Peyer's patch (tissue), 4 donors: Measurements from ENCODE around the gene PNPLA5. TPM values are rescaled to one million over a fixed set of nuclear protein-coding genes. Genes with fewer than 3 reads are reported as not detected.
A peak's percentile ranks its signal among the peaks of the same experiment; 100 is the strongest.

Source experiments
- DNase-seq, 3 donors: peaks; one replicate each; pipeline ENCODE4 v3.0.0-alpha.2; 2017 to 2019
- H3K27ac ChIP-seq, 4 donors: fragments of 200-600 bp; sonication (generic); one replicate each; pipeline ENCODE4 v1.5.1; 2016 to 2019
- H3K27me3 ChIP-seq, 2 donors: fragments of 200-600 bp; sonication (generic); one replicate each; pipeline ENCODE4 v1.5.1; 2019
- H3K36me3 ChIP-seq, 3 donors: fragments of 200-600 bp; sonication (generic); one replicate each; pipeline ENCODE4 v1.5.1; 2016 to 2019
- H3K4me1 ChIP-seq, 4 donors: fragments of 200-600 bp; sonication (generic); one replicate each; pipeline ENCODE4 v1.5.1; 2016 to 2019
- H3K4me3 ChIP-seq, 4 donors: fragments of 200-600 bp; sonication (generic); 1 replicate in 3 of 4; 2 replicates in 1 of 4; pipeline ENCODE4 v1.5.1; 2016 to 2019; ENCODE audit warnings: mild to moderate bottlenecking in 1 of 4
- H3K9me3 ChIP-seq, 4 donors: fragments of 200-600 bp; sonication (generic); one replicate each; pipeline ENCODE4 v1.5.1; 2016 to 2019; ENCODE audit warnings: mild to moderate bottlenecking in 1 of 4
- POLR2A ChIP-seq, 2 donors: fragments of 450-650 bp; IDR thresholded peaks; one replicate each; pipeline ENCODE4 v1.5.1; 2017; ENCODE audit warnings: antibody characterized with exemption in 2 of 2, mild to moderate bottlenecking in 2 of 2, moderate library complexity in 2 of 2
- total RNA-seq, 4 donors: library from RNA; depleted of rRNA; stranded (reverse); fragments of >200 nt; gene quantifications; one replicate each; pipeline ENCODE4 v1.1.0, GENCODE V29; 2016
- TF ChIP-seq, protein P1 (sequence below), 6 experiments: fragments of 450-650 bp in 4 of 6; fragments of 200-600 bp in 2 of 6; sonication (generic) in 1 of 6; IDR thresholded peaks; one replicate each; pipeline ENCODE4 v1.5.1; 2017 to 2019; ENCODE audit warnings: antibody characterized with exemption in 6 of 6, mild to moderate bottlenecking in 3 of 6, moderate library complexity in 1 of 6

The PNPLA5 gene
- total RNA-seq, 4 donors from 2014 or later = not detected

DNA sequence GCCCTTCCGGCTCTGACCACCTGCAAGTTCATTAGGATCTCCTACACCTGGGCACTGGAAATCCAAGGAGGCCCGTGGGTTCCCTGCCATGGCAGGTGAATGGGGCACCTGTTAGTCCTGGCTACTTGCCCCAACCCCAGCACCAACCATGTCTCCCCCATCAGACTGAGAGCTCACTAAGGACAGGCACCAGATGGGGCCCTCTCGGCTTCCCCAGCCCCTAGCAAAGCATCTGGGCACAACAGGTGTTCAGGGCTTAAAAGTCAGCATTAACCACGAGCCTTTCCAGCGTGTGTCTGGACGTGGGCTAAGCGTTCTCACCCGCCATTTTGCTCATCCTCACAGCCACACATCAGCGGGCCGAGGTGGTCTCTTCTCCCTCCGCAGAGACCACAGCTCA is 31.7 kb downstream of the PNPLA5 start:
- peak in 1 of 3 donors; percentile 26 for DNase-seq
- H3K27me3 ChIP-seq = peaks cover 0 to 3% of the 10 kb centered on the region in 2 donors
- TF ChIP-seq, protein P1, sequence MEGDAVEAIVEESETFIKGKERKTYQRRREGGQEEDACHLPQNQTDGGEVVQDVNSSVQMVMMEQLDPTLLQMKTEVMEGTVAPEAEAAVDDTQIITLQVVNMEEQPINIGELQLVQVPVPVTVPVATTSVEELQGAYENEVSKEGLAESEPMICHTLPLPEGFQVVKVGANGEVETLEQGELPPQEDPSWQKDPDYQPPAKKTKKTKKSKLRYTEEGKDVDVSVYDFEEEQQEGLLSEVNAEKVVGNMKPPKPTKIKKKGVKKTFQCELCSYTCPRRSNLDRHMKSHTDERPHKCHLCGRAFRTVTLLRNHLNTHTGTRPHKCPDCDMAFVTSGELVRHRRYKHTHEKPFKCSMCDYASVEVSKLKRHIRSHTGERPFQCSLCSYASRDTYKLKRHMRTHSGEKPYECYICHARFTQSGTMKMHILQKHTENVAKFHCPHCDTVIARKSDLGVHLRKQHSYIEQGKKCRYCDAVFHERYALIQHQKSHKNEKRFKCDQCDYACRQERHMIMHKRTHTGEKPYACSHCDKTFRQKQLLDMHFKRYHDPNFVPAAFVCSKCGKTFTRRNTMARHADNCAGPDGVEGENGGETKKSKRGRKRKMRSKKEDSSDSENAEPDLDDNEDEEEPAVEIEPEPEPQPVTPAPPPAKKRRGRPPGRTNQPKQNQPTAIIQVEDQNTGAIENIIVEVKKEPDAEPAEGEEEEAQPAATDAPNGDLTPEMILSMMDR (IDR thresholded peaks at IDR 0.05) = no peak
- TF ChIP-seq POLR2A (IDR thresholded peaks at IDR 0.05) = no peak

GRCh38 chr22:43859621-43860020 is 32.2 kb downstream of the PNPLA5 start:
- H3K27me3 ChIP-seq = peaks cover 0 to 3% of the 10 kb centered on the region in 2 donors
- no peak for DNase-seq
- no peak overlapping the region for H3K4me3 ChIP-seq
- H3K36me3 ChIP-seq = no peaks in the 10 kb centered on the region
- H3K9me3 ChIP-seq = no peaks in the 10 kb centered on the region
- H3K27ac ChIP-seq = no peak overlapping the region
- H3K4me1 ChIP-seq = peaks cover 0 to 4% (median 0%) of the 10 kb centered on the region in 4 donors
- TF ChIP-seq POLR2A (IDR thresholded peaks at IDR 0.05) = no peak
- TF ChIP-seq, protein P1 (IDR thresholded peaks at IDR 0.05) = no peak

More for the DNA sequence above, 31.7 kb downstream of the PNPLA5 start:
- Histone ChIP-seq H3K36me3 (no peaks in the 10 kb centered on the region), H3K27ac (no peak overlapping the region), H3K9me3 (no peaks in the 10 kb centered on the region), H3K4me1 (peaks cover 0 to 4% (median 0%) of the 10 kb centered on the region in 4 donors), H3K4me3 (no peak overlapping the region)

GRCh38 chr22:43859176-43859575 is 32.6 kb downstream of the PNPLA5 start:
- H3K36me3 ChIP-seq = no peaks in the 10 kb centered on the region
- peaks cover 0 to 4% (median 0%) of the 10 kb centered on the region in 4 donors for H3K4me1 ChIP-seq
- H3K4me3 ChIP-seq = no peak overlapping the region
- H3K27ac ChIP-seq = no peak overlapping the region
- H3K27me3 ChIP-seq = peaks cover 0 to 3% of the 10 kb centered on the region in 2 donors
- peak in 1 of 3 donors; percentile 14 for DNase-seq
- TF ChIP-seq, protein P1 (IDR thresholded peaks at IDR 0.05) = no peak
- TF ChIP-seq POLR2A (IDR thresholded peaks at IDR 0.05) = no peak
- H3K9me3 ChIP-seq = no peaks in the 10 kb centered on the region

GRCh38 chr22:43858156-43858895 is 33.5 kb downstream of the PNPLA5 start:
- no peaks in the 10 kb centered on the region for H3K36me3 ChIP-seq
- no peak overlapping the region for H3K27ac ChIP-seq
- TF ChIP-seq, protein P1 (IDR thresholded peaks at IDR 0.05) = no peak
- TF ChIP-seq POLR2A (IDR thresholded peaks at IDR 0.05) = no peak
- peaks cover 0 to 4% (median 0%) of the 10 kb centered on the region in 4 donors for H3K4me1 ChIP-seq
- H3K4me3 ChIP-seq = no peak overlapping the region
- peaks cover 0 to 3% of the 10 kb centered on the region in 2 donors for H3K27me3 ChIP-seq
- no peaks in the 10 kb centered on the region for H3K9me3 ChIP-seq
- peak in 1 of 3 donors; percentile 16 for DNase-seq

- Histone ChIP-seq H3K27me3 (no peaks in the 10 kb centered on the region), H3K4me3 (no peak overlapping the region), H3K36me3 (no peaks in the 10 kb centered on the region), H3K4me1 (peaks cover 0 to 4% (median 0%) of the 10 kb centered on the region in 4 donors), H3K9me3 (no peaks in the 10 kb centered on the region), H3K27ac (no peak overlapping the region)
- no peak for DNase-seq
- TF ChIP-seq POLR2A (IDR thresholded peaks at IDR 0.05) = no peak
- TF ChIP-seq, protein P1 (IDR thresholded peaks at IDR 0.05) = no peak
Measured at GRCh38 chr22:43857367-43857766, 34.4 kb downstream of the PNPLA5 start.
